CD14-positive monocyte (primary cell): ENCODE data around the gene TMEM30A. TPM values are rescaled to one million over a fixed set of nuclear protein-coding genes. Genes with fewer than 3 reads are reported as not detected.

Source experiments
- DNase-seq, 3 donors: peaks; one replicate each; pipeline ENCODE4 v3.0.0-alpha.2; 2011 to 2022
- H2AFZ ChIP-seq: 2 replicates; pipeline ENCODE4 v1.6.0; 2012; ENCODE audit warnings: mild to moderate bottlenecking, low read depth, low read length, inconsistent platforms; ENCODE audit not compliant: insufficient read depth, poor library complexity, severe bottlenecking
- H3K27ac ChIP-seq, 2 donors: 1 replicate in 1 of 2; 2 replicates in 1 of 2; pipeline ENCODE4 v1.5.1; 2012 to 2013; ENCODE audit warnings: low read length in 2 of 2, control low read depth in 1 of 2, inconsistent platforms in 1 of 2, low read depth in 1 of 2, mild to moderate bottlenecking in 1 of 2
- H3K27me3 ChIP-seq, 2 donors: one replicate each; pipeline versions ENCODE4 v1.6.0 to v1.6.1; 2011 to 2013; ENCODE audit warnings: low read length in 2 of 2; ENCODE audit not compliant: control insufficient read depth in 2 of 2, insufficient read depth in 2 of 2
- H3K36me3 ChIP-seq, 2 donors: replicated peaks in 1 of 2; 1 replicate in 1 of 2; 2 replicates in 1 of 2; pipeline versions ENCODE4 v1.5.1 to v1.6.1; 2012 to 2013; ENCODE audit warnings: low read length in 2 of 2, control low read depth in 1 of 2, inconsistent platforms in 1 of 2, mild to moderate bottlenecking in 1 of 2; ENCODE audit not compliant: insufficient read depth in 2 of 2, control insufficient read depth in 1 of 2
- H3K4me1 ChIP-seq, 2 donors: 1 replicate in 1 of 2; 2 replicates in 1 of 2; pipeline versions ENCODE4 v1.5.1 to v1.6.1; 2012 to 2013; ENCODE audit warnings: low read length in 2 of 2, control low read depth in 1 of 2, inconsistent platforms in 1 of 2, mild to moderate bottlenecking in 1 of 2, moderate library complexity in 1 of 2; ENCODE audit not compliant: insufficient read depth in 2 of 2, control insufficient read depth in 1 of 2
- H3K4me2 ChIP-seq: replicated peaks from 2 replicates; pipeline ENCODE3; 2012; ENCODE audit warnings: low read length, moderate library complexity, mild to moderate bottlenecking; ENCODE audit not compliant: poor library complexity, severe bottlenecking; ENCODE audit errors: extremely low read depth
- H3K4me3 ChIP-seq, 3 experiments: fragments of 200-600 bp in 1 of 3; sonication (generic) in 1 of 3; replicated peaks in 1 of 3; 1 replicate in 2 of 3; 2 replicates in 1 of 3; pipeline ENCODE4 v1.5.1; 2011 to 2013; ENCODE audit warnings: low read length in 3 of 3, mild to moderate bottlenecking in 3 of 3, control low read depth in 2 of 3, low read depth in 2 of 3, inconsistent platforms in 1 of 3, moderate library complexity in 1 of 3
- H3K79me2 ChIP-seq: 2 replicates; pipeline ENCODE4 v1.6.0; 2012; ENCODE audit warnings: mild to moderate bottlenecking, control low read depth, inconsistent platforms, low read length, moderate library complexity; ENCODE audit not compliant: insufficient read depth
- H3K9ac ChIP-seq: 2 replicates; pipeline ENCODE4 v1.6.0; 2017; ENCODE audit warnings: low read length, mild to moderate bottlenecking; ENCODE audit not compliant: insufficient read depth, poor library complexity, severe bottlenecking
- H3K9me3 ChIP-seq, 2 donors: replicated peaks in 1 of 2; 1 replicate in 1 of 2; 2 replicates in 1 of 2; pipeline versions ENCODE4 v1.5.1 to v1.6.1; 2012 to 2013; ENCODE audit warnings: low read length in 2 of 2, control low read depth in 1 of 2; ENCODE audit not compliant: control insufficient read depth in 1 of 2, insufficient read depth in 1 of 2
- H4K20me1 ChIP-seq: 2 replicates; pipeline ENCODE4 v1.6.0; 2012; ENCODE audit warnings: mild to moderate bottlenecking, low read length, control low read depth, moderate library complexity; ENCODE audit not compliant: insufficient read depth
- H3K27ac Mint-ChIP-seq, 7 donors: one replicate each; pipeline ENCODE4 v1.8.0; 2020; ENCODE audit warnings: mild to moderate bottlenecking in 7 of 7, mixed read lengths in 7 of 7, moderate library complexity in 6 of 7, inconsistent platforms in 2 of 7
- H3K27me3 Mint-ChIP-seq, 3 donors: one replicate each; pipeline ENCODE4 v1.8.0; 2021 to 2022; ENCODE audit warnings: low read depth in 3 of 3, mild to moderate bottlenecking in 3 of 3, mixed read lengths in 3 of 3, moderate library complexity in 3 of 3, inconsistent platforms in 1 of 3
- H3K36me3 Mint-ChIP-seq, 2 donors: one replicate each; pipeline ENCODE4 v1.8.0; 2020; ENCODE audit warnings: mixed read lengths in 2 of 2, inconsistent platforms in 1 of 2, mild to moderate bottlenecking in 1 of 2
- H3K4me1 Mint-ChIP-seq: one replicate; pipeline ENCODE4 v1.8.0; 2020; ENCODE audit warnings: mild to moderate bottlenecking, mixed read lengths
- H3K4me3 Mint-ChIP-seq, 2 donors: one replicate each; pipeline ENCODE4 v1.8.0; 2020; ENCODE audit warnings: mild to moderate bottlenecking in 2 of 2, mixed read lengths in 2 of 2, moderate library complexity in 1 of 2
- H3K9me3 Mint-ChIP-seq, 7 donors: one replicate each; pipeline ENCODE4 v1.8.0; 2020 to 2022; ENCODE audit warnings: mixed read lengths in 7 of 7, mild to moderate bottlenecking in 6 of 7, moderate library complexity in 6 of 7, inconsistent platforms in 2 of 7
- WGBS: methylation state at CpG from one replicate; pipeline ENCODE4 v1.1.5; 2013; ENCODE audit warnings: missing lambda C conversion rate; ENCODE audit not compliant: insufficient coverage; 5-methylcytosine and 5-hydroxymethylcytosine counted together
- intact Hi-C, 2 donors: fragments of 100-400 bp; cut with micrococcal nuclease; formaldehyde crosslinking; loops; one replicate each; pipeline versions ENCODE4 v1.15.0 to v1.15.1; 2023
- polyA plus RNA-seq, 3 donors: library from polyadenylated mRNA; depleted of rRNA in 1 of 3; unstranded in 2 of 3; stranded (reverse) in 1 of 3; fragments of 300-500 nt in 2 of 3; fragments of >200 nt in 1 of 3; fragmentation: Illumina TruSeq in 2 of 3; gene quantifications; 1 replicate in 2 of 3; 2 replicates in 1 of 3; pipeline ENCODE4 v1.2.3, GENCODE V29; 2012 to 2021
- TF ChIP-seq, protein P1 (sequence below): fragments of 200-600 bp; IDR thresholded peaks from one replicate; pipeline ENCODE4 v1.8.0; 2022; ENCODE audit warnings: antibody characterized with exemption, mild to moderate bottlenecking

TMEM30A gene
- polyA plus RNA-seq, 3 donors = 12.2 to 101 (median 70.6) TPM

DNA sequence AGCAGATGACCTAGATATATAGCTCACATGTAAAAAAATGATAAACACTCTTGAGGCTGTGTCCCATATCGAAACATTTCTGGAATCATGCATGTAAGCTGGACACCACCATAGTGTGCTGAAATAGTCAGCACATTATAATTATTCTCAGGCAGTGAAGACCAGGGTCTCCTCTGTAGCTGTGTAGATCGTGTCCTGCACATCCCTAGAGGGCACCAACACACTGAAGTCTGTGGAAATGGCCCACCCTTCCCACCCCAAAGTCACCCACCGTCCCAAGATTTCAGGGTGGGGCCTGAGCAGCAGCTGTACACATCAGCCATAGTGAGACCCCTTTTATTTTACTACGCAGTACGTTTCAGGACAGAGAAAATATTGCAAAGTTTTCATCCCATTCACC lies 21.0 kb upstream of the TMEM30A start:
- TF ChIP-seq, protein P1, sequence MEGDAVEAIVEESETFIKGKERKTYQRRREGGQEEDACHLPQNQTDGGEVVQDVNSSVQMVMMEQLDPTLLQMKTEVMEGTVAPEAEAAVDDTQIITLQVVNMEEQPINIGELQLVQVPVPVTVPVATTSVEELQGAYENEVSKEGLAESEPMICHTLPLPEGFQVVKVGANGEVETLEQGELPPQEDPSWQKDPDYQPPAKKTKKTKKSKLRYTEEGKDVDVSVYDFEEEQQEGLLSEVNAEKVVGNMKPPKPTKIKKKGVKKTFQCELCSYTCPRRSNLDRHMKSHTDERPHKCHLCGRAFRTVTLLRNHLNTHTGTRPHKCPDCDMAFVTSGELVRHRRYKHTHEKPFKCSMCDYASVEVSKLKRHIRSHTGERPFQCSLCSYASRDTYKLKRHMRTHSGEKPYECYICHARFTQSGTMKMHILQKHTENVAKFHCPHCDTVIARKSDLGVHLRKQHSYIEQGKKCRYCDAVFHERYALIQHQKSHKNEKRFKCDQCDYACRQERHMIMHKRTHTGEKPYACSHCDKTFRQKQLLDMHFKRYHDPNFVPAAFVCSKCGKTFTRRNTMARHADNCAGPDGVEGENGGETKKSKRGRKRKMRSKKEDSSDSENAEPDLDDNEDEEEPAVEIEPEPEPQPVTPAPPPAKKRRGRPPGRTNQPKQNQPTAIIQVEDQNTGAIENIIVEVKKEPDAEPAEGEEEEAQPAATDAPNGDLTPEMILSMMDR = no peak
- Histone ChIP-seq H2AFZ (no peak overlapping the region), H3K9me3 (no peaks in the 10 kb centered on the region), H3K79me2 (no peaks in the 10 kb centered on the region), H3K4me1 (peaks cover 2% of the 10 kb centered on the region in 2 donors), H3K27ac (no peak overlapping the region), H3K4me3 (no peak overlapping the region), H3K27me3 (peaks cover 0 to 3% of the 10 kb centered on the region in 2 donors), H3K36me3 (no peaks in the 10 kb centered on the region), H3K4me2 (no peak overlapping the region), H3K9ac (no peak overlapping the region), H4K20me1 (no peaks in the 10 kb centered on the region)
- H3K27me3 Mint-ChIP-seq = peaks cover 1 to 15% (median 2%) of the 10 kb centered on the region in 3 donors
- no peak for DNase-seq
- peaks cover 2% of the 10 kb centered on the region for H3K4me1 Mint-ChIP-seq
- no peak overlapping the region for H3K27ac Mint-ChIP-seq
- H3K9me3 Mint-ChIP-seq = no peaks in the 10 kb centered on the region
- intact Hi-C loops = no loop called here
- no peaks in the 10 kb centered on the region for H3K36me3 Mint-ChIP-seq
- WGBS = no CpG with 5 or more reads among the region's 5 CpGs
- H3K4me3 Mint-ChIP-seq = no peak overlapping the region

DNA sequence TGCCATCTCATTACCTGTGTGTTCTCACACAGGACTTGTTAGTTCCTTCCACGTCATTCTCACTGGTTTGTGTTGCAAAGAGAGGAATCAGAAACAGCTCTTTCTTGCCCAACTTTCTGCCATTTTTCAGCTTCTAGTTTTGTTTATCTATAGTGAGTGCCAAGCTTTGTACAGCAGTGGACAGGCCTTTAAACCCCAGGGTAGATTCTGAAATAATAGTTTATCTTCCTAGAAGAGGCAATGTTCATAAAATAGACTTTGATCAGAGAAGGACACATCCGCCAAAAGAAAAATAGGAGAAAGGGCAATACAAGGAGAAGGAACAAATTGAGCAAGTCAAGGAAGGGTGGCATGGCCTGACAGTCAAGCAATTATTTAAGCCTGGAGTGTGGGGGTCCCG lies 17.7 kb upstream of the TMEM30A start:
- no peak for DNase-seq
- peaks cover 0 to under 1% of the 10 kb centered on the region in 2 donors for H3K27me3 ChIP-seq
- H3K27me3 Mint-ChIP-seq = peaks cover 1 to 15% (median 5%) of the 10 kb centered on the region in 3 donors
- H3K79me2 ChIP-seq = no peaks in the 10 kb centered on the region
- no peaks in the 10 kb centered on the region for H3K36me3 ChIP-seq
- H3K4me1 ChIP-seq = peaks cover 8 to 9% of the 10 kb centered on the region in 2 donors
- no peak overlapping the region for H3K4me2 ChIP-seq
- TF ChIP-seq, protein P1 = no peak
- H3K4me1 Mint-ChIP-seq = peaks cover 12% of the 10 kb centered on the region
- H3K9me3 ChIP-seq = no peaks in the 10 kb centered on the region
- H3K9me3 Mint-ChIP-seq = no peaks in the 10 kb centered on the region
- no peak overlapping the region for H2AFZ ChIP-seq
- H3K9ac ChIP-seq = no peak overlapping the region
- H4K20me1 ChIP-seq = no peaks in the 10 kb centered on the region
- H3K4me3 Mint-ChIP-seq = no peak overlapping the region
- intact Hi-C loops = no loop called here
- H3K27ac ChIP-seq = no peak overlapping the region
- no peak overlapping the region for H3K27ac Mint-ChIP-seq
- H3K36me3 Mint-ChIP-seq = no peaks in the 10 kb centered on the region
- WGBS = 100% methylated on average over 2 of the region's 3 CpGs
- no peak overlapping the region for H3K4me3 ChIP-seq
